Keratinocyte (primary cell): ENCODE results near the gene INPP4B. TPM values are rescaled to one million over a fixed set of nuclear protein-coding genes. Genes with fewer than 3 reads are reported as not detected.
A peak's percentile ranks its signal among the peaks of the same experiment; 100 is the strongest.

ENCODE experiments used
- DNase-seq: peaks from one replicate; pipeline ENCODE4 v3.0.0-alpha.2; 2011; ENCODE audit warnings: low read depth, missing footprints, low spot score
- FAIRE-seq: peaks from 2 replicates; lab custom pipeline; 2011; peaks lifted over from hg19 to GRCh38; lab: Jason Lieb, UNC
- H2AFZ ChIP-seq: 2 replicates; pipeline ENCODE4 v1.6.0; 2012; ENCODE audit warnings: low read length, control low read depth, inconsistent platforms; ENCODE audit not compliant: control insufficient read depth
- H3K27ac ChIP-seq: 2 replicates; pipeline ENCODE4 v1.5.1; 2011; ENCODE audit warnings: low read length; ENCODE audit not compliant: control insufficient read depth, insufficient read depth
- H3K27me3 ChIP-seq: 3 replicates; pipeline ENCODE4 v1.6.0; 2011; ENCODE audit warnings: low read length; ENCODE audit not compliant: control insufficient read depth, insufficient read depth; ENCODE audit errors: extremely low read depth
- H3K36me3 ChIP-seq, 2 experiments: 2 replicates in 1 of 2; 3 replicates in 1 of 2; pipeline ENCODE4 v1.5.1; 2011; ENCODE audit warnings: low read length in 2 of 2, mild to moderate bottlenecking in 1 of 2; ENCODE audit not compliant: control insufficient read depth in 2 of 2, insufficient read depth in 2 of 2; ENCODE audit errors: extremely low read depth in 1 of 2
- H3K4me1 ChIP-seq: 3 replicates; pipeline ENCODE4 v1.5.1; 2011; ENCODE audit warnings: low read length; ENCODE audit not compliant: control insufficient read depth, insufficient read depth; ENCODE audit errors: extremely low read depth
- H3K4me2 ChIP-seq: 3 replicates; pipeline ENCODE4 v1.6.0; 2011; ENCODE audit warnings: low read depth, low read length; ENCODE audit not compliant: control insufficient read depth, insufficient read depth; ENCODE audit errors: extremely low read depth
- H3K4me3 ChIP-seq, 3 experiments: fragments of 200-600 bp in 1 of 3; sonication (generic) in 1 of 3; 2 replicates in 2 of 3; 3 replicates in 1 of 3; pipeline ENCODE4 v1.5.1; 2011 to 2016; ENCODE audit warnings: low read length in 3 of 3, mild to moderate bottlenecking in 3 of 3, control low read depth in 2 of 3, inconsistent platforms in 1 of 3, low read depth in 1 of 3, mixed read lengths in 1 of 3, mixed run types in 1 of 3, moderate library complexity in 1 of 3; ENCODE audit not compliant: control insufficient read depth in 2 of 3, insufficient read depth in 2 of 3; ENCODE audit errors: extremely low read depth in 1 of 3
- H3K79me2 ChIP-seq: 2 replicates; pipeline ENCODE4 v1.6.0; 2012; ENCODE audit warnings: low read length; ENCODE audit not compliant: control insufficient read depth, insufficient read depth
- H3K9ac ChIP-seq: 3 replicates; pipeline ENCODE4 v1.6.0; 2011; ENCODE audit warnings: low read length; ENCODE audit not compliant: control insufficient read depth, insufficient read depth; ENCODE audit errors: extremely low read depth
- H3K9me1 ChIP-seq: 3 replicates; pipeline ENCODE4 v1.6.0; 2011; ENCODE audit warnings: low read length; ENCODE audit not compliant: control insufficient read depth, insufficient read depth; ENCODE audit errors: extremely low read depth
- H3K9me3 ChIP-seq: 2 replicates; pipeline ENCODE4 v1.5.1; 2012; ENCODE audit warnings: low read depth, low read length; ENCODE audit not compliant: control insufficient read depth
- H4K20me1 ChIP-seq: 3 replicates; pipeline ENCODE4 v1.6.0; 2011; ENCODE audit warnings: low read length; ENCODE audit not compliant: control insufficient read depth, insufficient read depth; ENCODE audit errors: extremely low read depth
- CTCF ChIP-seq, 3 experiments: IDR thresholded peaks in 1 of 3; conservative IDR thresholded peaks in 1 of 3; optimal IDR thresholded peaks in 1 of 3; 2 replicates in 2 of 3; 3 replicates in 1 of 3; pipeline versions ENCODE3 to v1.5.1; 2011; ENCODE audit warnings: low read length in 3 of 3, mild to moderate bottlenecking in 3 of 3, moderate library complexity in 2 of 3, control low read depth in 1 of 3, inconsistent platforms in 1 of 3; ENCODE audit not compliant: insufficient read depth in 2 of 3; ENCODE audit errors: extremely low read depth in 1 of 3
- EZH2 ChIP-seq: IDR thresholded peaks from one replicate; pipeline ENCODE4 v1.6.1; 2012; ENCODE audit warnings: inconsistent platforms, mild to moderate bottlenecking, low read length, moderate library complexity
- dilution Hi-C: fragments of 300-500 bp; cut with MboI; formaldehyde crosslinking; loops from one replicate; pipeline ENCODE4 v1.7.0; 2020; ENCODE audit warnings: low sequenced_read_pairs; ENCODE audit not compliant: extremely low pct_ligation_motif_present
- polyA plus RNA-seq, 5 experiments: library from polyadenylated mRNA; depleted of rRNA in 3 of 5; stranded (reverse) in 3 of 5; stranded (forward) in 1 of 5; unstranded in 1 of 5; fragments of >200 nt; gene quantifications; 1 replicate in 1 of 5; 2 replicates in 3 of 5; 3 replicates in 1 of 5; pipeline versions ENCODE4 v1.2.1 to v1.2.3, GENCODE V29; 2011 to 2012; ENCODE audit warnings: missing spikeins in 2 of 5, low read depth in 1 of 5, low replicate concordance in 1 of 5

The INPP4B gene
- polyA plus RNA-seq, 1 donor (not counting 4 experiments of a cell fraction or from before 2014, with no cell fraction given): 50.2 TPM

- Histone ChIP-seq H3K9me3 (no peaks in the 10 kb centered on the region), H3K27me3 (no peaks in the 10 kb centered on the region), H3K9me1 (no peaks in the 10 kb centered on the region), H3K4me3 (no peak overlapping the region), H3K27ac (no peak overlapping the region), H3K79me2 (no peaks in the 10 kb centered on the region), H3K4me2 (peak overlapping the region; percentile 31), H4K20me1 (no peaks in the 10 kb centered on the region), H3K36me3 (no peaks in the 10 kb centered on the region), H3K9ac (no peak overlapping the region), H3K4me1 (peaks cover 11% of the 10 kb centered on the region), H2AFZ (peak overlapping the region; percentile 54)
- dilution Hi-C loops: no loop called here
- peak; percentile 90 for FAIRE-seq
- DNase-seq: no peak
- no peak for TF ChIP-seq EZH2
- no peak for TF ChIP-seq CTCF (optimal IDR thresholded peaks at IDR 0.05 in 1 of 3, IDR thresholded peaks at IDR 0.05 in 1 of 3, conservative IDR thresholded peaks at IDR 0.05 in 1 of 3; ENCODE audit: extremely low read depth in 1 of 3, insufficient read depth in 2 of 3, low read length in 3 of 3)
Measured at GRCh38 chr4:142801966-142802365, 44.1 kb downstream of the INPP4B start.

- no peaks in the 10 kb centered on the region for H3K79me2 ChIP-seq
- no peak overlapping the region for H2AFZ ChIP-seq
- no peaks in the 10 kb centered on the region for H3K36me3 ChIP-seq
- no peak overlapping the region for H3K9ac ChIP-seq
- H3K27ac ChIP-seq: no peak overlapping the region
- no peaks in the 10 kb centered on the region for H3K9me1 ChIP-seq
- H4K20me1 ChIP-seq: no peaks in the 10 kb centered on the region
- H3K4me1 ChIP-seq: peaks cover 6% of the 10 kb centered on the region
- DNase-seq (no peak), FAIRE-seq (no peak)
- H3K27me3 ChIP-seq: no peaks in the 10 kb centered on the region
- TF ChIP-seq EZH2 (no peak), CTCF (optimal IDR thresholded peaks at IDR 0.05 in 1 of 3, IDR thresholded peaks at IDR 0.05 in 1 of 3, conservative IDR thresholded peaks at IDR 0.05 in 1 of 3; ENCODE audit: extremely low read depth in 1 of 3, insufficient read depth in 2 of 3, low read length in 3 of 3) (no peak)
- no peaks in the 10 kb centered on the region for H3K9me3 ChIP-seq
- no peak overlapping the region for H3K4me2 ChIP-seq
- dilution Hi-C loops: no loop called here
- H3K4me3 ChIP-seq: no peak overlapping the region
Measured at GRCh38 chr4:142781114-142781513, 65.0 kb downstream of the INPP4B start.
